Fibroblast of lung (primary cell): ENCODE results near the gene WDR62. TPM values are rescaled to one million over a fixed set of nuclear protein-coding genes. Genes with fewer than 3 reads are reported as not detected.

Experiments
- DNase-seq, 2 donors: peaks; one replicate each; pipeline versions ENCODE4 v3.0.0 to v3.0.0-alpha.2; 2010; ENCODE audit warnings: low read depth in 2 of 2
- H2AFZ ChIP-seq: 2 replicates; pipeline ENCODE4 v1.5.1; 2012; ENCODE audit warnings: low read length, control low read depth, inconsistent platforms
- H3K27ac ChIP-seq: 2 replicates; pipeline ENCODE4 v1.5.1; 2011; ENCODE audit warnings: low read length, control low read depth; ENCODE audit not compliant: insufficient read depth
- H3K27me3 ChIP-seq: 2 replicates; pipeline ENCODE4 v1.5.1; 2011; ENCODE audit warnings: mild to moderate bottlenecking, low read length; ENCODE audit not compliant: control insufficient read depth, insufficient read depth
- H3K36me3 ChIP-seq: 2 replicates; pipeline ENCODE4 v1.5.1; 2011; ENCODE audit warnings: low read length; ENCODE audit not compliant: control insufficient read depth, insufficient read depth
- H3K4me1 ChIP-seq: 2 replicates; pipeline ENCODE4 v1.5.1; 2011; ENCODE audit warnings: low read length; ENCODE audit not compliant: control insufficient read depth, insufficient read depth; ENCODE audit errors: extremely low read depth
- H3K4me2 ChIP-seq: 2 replicates; pipeline ENCODE4 v1.5.1; 2011; ENCODE audit warnings: low read length, control low read depth; ENCODE audit not compliant: insufficient read depth; ENCODE audit errors: extremely low read depth
- H3K4me3 ChIP-seq, 4 experiments: fragments of 200-600 bp in 1 of 4; sonication (generic) in 1 of 4; replicated peaks in 1 of 4; 2 replicates each; pipeline ENCODE4 v1.5.1; 2011 to 2016; ENCODE audit warnings: low read length in 4 of 4, low read depth in 3 of 4, mild to moderate bottlenecking in 3 of 4, control low read depth in 2 of 4, inconsistent platforms in 1 of 4, mixed read lengths in 1 of 4; ENCODE audit not compliant: insufficient read depth in 1 of 4; ENCODE audit errors: control extremely low read depth in 1 of 4
- H3K79me2 ChIP-seq: 2 replicates; pipeline ENCODE4 v1.5.1; 2012; ENCODE audit warnings: mild to moderate bottlenecking, low read length, inconsistent platforms; ENCODE audit not compliant: control insufficient read depth, insufficient read depth
- H3K9ac ChIP-seq: 2 replicates; pipeline ENCODE4 v1.5.1; 2011; ENCODE audit warnings: mild to moderate bottlenecking, low read length, control low read depth; ENCODE audit not compliant: insufficient read depth
- H3K9me3 ChIP-seq: 2 replicates; pipeline ENCODE4 v1.5.1; 2012; ENCODE audit warnings: low read depth, low read length; ENCODE audit not compliant: control insufficient read depth, insufficient read depth
- H4K20me1 ChIP-seq: 2 replicates; pipeline ENCODE4 v1.5.1; 2011; ENCODE audit warnings: low read length; ENCODE audit not compliant: control insufficient read depth, insufficient read depth; ENCODE audit errors: extremely low read depth
- CTCF ChIP-seq, 2 donors: IDR thresholded peaks in 1 of 2; conservative IDR thresholded peaks in 1 of 2; 1 replicate in 1 of 2; 2 replicates in 1 of 2; pipeline ENCODE4 v1.5.1; 2011 to 2012; ENCODE audit warnings: low read length in 2 of 2, control low read depth in 1 of 2, inconsistent platforms in 1 of 2, low read depth in 1 of 2, mild to moderate bottlenecking in 1 of 2
- EZH2 ChIP-seq: IDR thresholded peaks from 2 replicates; pipeline ENCODE4 v1.5.1; 2012; ENCODE audit warnings: low read length, control low read depth, mild to moderate bottlenecking; ENCODE audit errors: missing control alignments
- polyA plus RNA-seq, 2 donors: library from polyadenylated mRNA; depleted of rRNA in 1 of 2; stranded (reverse) in 1 of 2; unstranded in 1 of 2; fragments of >200 nt; gene quantifications; 2 replicates each; pipeline ENCODE4 v1.2.1, GENCODE V29; 2011 to 2012; ENCODE audit warnings: missing spikeins in 1 of 2
- total RNA-seq: library from RNA; depleted of rRNA; stranded (reverse); fragments of >200 nt; gene quantifications from 2 replicates; pipeline ENCODE4 v1.2.1, GENCODE V29; 2014

Gene WDR62
- total and polyA plus RNA-seq, 2 donors (not counting 1 experiment from before 2014, with no cell fraction given), result 1.1 to 2.8 TPM

- no peaks in the 10 kb centered on the region for H3K9me3 ChIP-seq
- H4K20me1 ChIP-seq, result no peaks in the 10 kb centered on the region
- peaks cover 8% of the 10 kb centered on the region for H3K4me1 ChIP-seq
- H3K9ac ChIP-seq, result no peak overlapping the region
- no peak overlapping the region for H3K4me2 ChIP-seq
- H3K4me3 ChIP-seq, result no peak overlapping the region
- no peaks in the 10 kb centered on the region for H3K79me2 ChIP-seq
- peak overlapping the region; percentile 56 for H3K27ac ChIP-seq
- DNase-seq, result peak; percentile 79 to 83
- H2AFZ ChIP-seq, result peak overlapping the region; percentile 31
- H3K36me3 ChIP-seq, result no peaks in the 10 kb centered on the region
- H3K27me3 ChIP-seq, result no peaks in the 10 kb centered on the region
- TF ChIP-seq EZH2 (no peak), CTCF (conservative IDR thresholded peaks at IDR 0.05 in 1 of 2, IDR thresholded peaks at IDR 0.05 in 1 of 2; ENCODE audit: low read depth in 1 of 2, low read length in 2 of 2) (no peak)
Measured at GRCh38 chr19:36041831-36042230, 12.9 kb upstream of the WDR62 start.

DNA sequence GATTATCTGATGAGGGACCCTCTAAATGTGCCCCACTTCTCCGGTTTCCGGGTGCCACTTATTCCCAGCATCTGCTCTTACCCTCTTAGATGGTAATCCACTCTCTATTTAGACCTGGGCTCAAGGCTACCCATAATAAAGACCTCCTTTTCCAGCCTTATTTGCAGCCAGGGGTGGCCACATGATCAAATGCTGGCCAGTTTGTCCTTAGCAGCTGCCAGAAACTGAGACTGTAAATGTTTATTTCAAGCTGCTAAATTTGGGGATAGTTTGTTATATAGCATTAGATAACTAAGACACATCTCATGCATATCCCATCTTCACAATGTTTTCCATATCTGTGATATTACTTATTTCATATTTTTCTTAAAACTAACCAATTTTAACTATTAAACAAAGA, 10.7 kb upstream of the WDR62 start:
- Histone ChIP-seq H3K36me3 (no peaks in the 10 kb centered on the region), H4K20me1 (no peaks in the 10 kb centered on the region), H3K4me2 (no peak overlapping the region), H3K9me3 (no peaks in the 10 kb centered on the region), H3K9ac (no peak overlapping the region), H2AFZ (no peak overlapping the region), H3K4me1 (peaks cover 8% of the 10 kb centered on the region), H3K4me3 (no peak overlapping the region), H3K27me3 (no peaks in the 10 kb centered on the region), H3K79me2 (no peaks in the 10 kb centered on the region), H3K27ac (no peak overlapping the region)
- no peak for TF ChIP-seq EZH2
- TF ChIP-seq CTCF (conservative IDR thresholded peaks at IDR 0.05 in 1 of 2, IDR thresholded peaks at IDR 0.05 in 1 of 2; ENCODE audit: low read depth in 1 of 2, low read length in 2 of 2), result no peak
- no peak for DNase-seq

DNA sequence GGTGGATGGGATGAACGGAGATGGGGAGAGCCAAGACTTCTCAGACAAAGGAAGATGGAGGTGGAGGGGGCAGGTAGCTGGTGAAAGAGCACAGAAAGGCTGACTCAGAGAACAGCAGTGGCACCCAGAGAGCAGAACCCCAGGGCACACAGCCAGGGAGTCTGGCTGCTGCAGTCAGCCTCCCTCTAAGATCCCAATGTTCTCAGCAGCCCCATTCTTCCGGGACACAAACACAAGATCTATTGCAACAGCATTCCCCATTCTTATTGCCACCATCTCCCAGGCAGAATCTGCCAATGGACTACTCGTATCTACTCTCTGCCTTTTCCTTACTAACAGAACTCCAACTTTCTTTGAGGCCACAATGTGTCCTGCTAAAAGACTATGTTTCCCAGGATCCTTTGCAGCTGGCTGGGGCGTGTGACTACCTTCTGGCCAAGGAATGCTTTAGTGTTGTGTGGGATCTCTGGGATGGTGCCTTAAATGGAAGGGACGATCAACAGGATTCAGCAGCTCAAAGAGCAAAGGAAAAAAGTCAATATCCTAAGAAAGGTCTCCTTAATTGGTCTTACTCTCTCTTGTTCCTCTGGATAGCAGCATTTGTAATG, 8.2 kb upstream of the WDR62 start:
- H3K36me3 ChIP-seq, result no peaks in the 10 kb centered on the region
- no peak overlapping the region for H3K9ac ChIP-seq
- no peaks in the 10 kb centered on the region for H3K9me3 ChIP-seq
- no peak overlapping the region for H3K4me3 ChIP-seq
- no peak overlapping the region for H2AFZ ChIP-seq
- TF ChIP-seq CTCF (conservative IDR thresholded peaks at IDR 0.05 in 1 of 2, IDR thresholded peaks at IDR 0.05 in 1 of 2; ENCODE audit: low read depth in 1 of 2, low read length in 2 of 2) (no peak), EZH2 (no peak)
- no peak overlapping the region for H3K4me2 ChIP-seq
- H3K4me1 ChIP-seq, result peaks cover 5% of the 10 kb centered on the region
- H3K27ac ChIP-seq, result no peak overlapping the region
- H4K20me1 ChIP-seq, result no peaks in the 10 kb centered on the region
- DNase-seq, result peak in 1 of 2 donors; percentile 38
- no peaks in the 10 kb centered on the region for H3K27me3 ChIP-seq
- H3K79me2 ChIP-seq, result no peaks in the 10 kb centered on the region
